GM21529 (cell line): ENCODE measurements around the gene HIBADH.
"Not testable (repeated sequence)": the region's sequence is repeated elsewhere in the genome, so short reads cannot be mapped to it uniquely, and the experiment has no call there.

Experiments used
- ATAC-seq: cut with Tn5 transposase; IDR thresholded peaks from one replicate; pipeline ENCODE4 v1.9.1; 2021; ENCODE audit not compliant: unreplicated experiment

The HIBADH gene

GRCh38 chr7:27513885-27514284, 148.8 kb downstream of the HIBADH start:
- no peak for ATAC-seq

GRCh38 chr7:27511370-27511769, 151.3 kb downstream of the HIBADH start:
- not testable (repeated sequence) for ATAC-seq

GRCh38 chr7:27510541-27510940, 152.1 kb downstream of the HIBADH start:
- no peak for ATAC-seq

- ATAC-seq, result not testable (repeated sequence)
These were observed 160.8 kb downstream of the HIBADH start for GRCh38 chr7:27501879-27502278.

GRCh38 chr7:27501001-27501400, 161.7 kb downstream of the HIBADH start:
- no peak for ATAC-seq

- ATAC-seq, result no peak
These were observed 170.5 kb downstream of the HIBADH start for GRCh38 chr7:27492224-27492623.

- ATAC-seq, result no peak
These were observed 171.1 kb downstream of the HIBADH start for GRCh38 chr7:27491534-27491933.

- ATAC-seq, result no peak
These were observed 175.2 kb downstream of the HIBADH start for GRCh38 chr7:27487509-27487908.

GRCh38 chr7:27484451-27484850, 178.2 kb downstream of the HIBADH start:
- ATAC-seq, result no peak

GRCh38 chr7:27482219-27482618, 180.5 kb downstream of the HIBADH start:
- no peak for ATAC-seq

GRCh38 chr7:27478556-27478955, 184.1 kb downstream of the HIBADH start:
- no peak for ATAC-seq

- ATAC-seq, result no peak
These were observed 184.6 kb downstream of the HIBADH start for GRCh38 chr7:27478084-27478483.

GRCh38 chr7:27476493-27476892, 186.2 kb downstream of the HIBADH start:
- no peak for ATAC-seq
